Measurements from ENCODE around the gene IPO13. TPM values are rescaled to one million over a fixed set of nuclear protein-coding genes. Genes with fewer than 3 reads are reported as not detected.

The IPO13 gene
- total RNA-seq, 1 donor from 2014 or later: 40.3 TPM

DNA sequence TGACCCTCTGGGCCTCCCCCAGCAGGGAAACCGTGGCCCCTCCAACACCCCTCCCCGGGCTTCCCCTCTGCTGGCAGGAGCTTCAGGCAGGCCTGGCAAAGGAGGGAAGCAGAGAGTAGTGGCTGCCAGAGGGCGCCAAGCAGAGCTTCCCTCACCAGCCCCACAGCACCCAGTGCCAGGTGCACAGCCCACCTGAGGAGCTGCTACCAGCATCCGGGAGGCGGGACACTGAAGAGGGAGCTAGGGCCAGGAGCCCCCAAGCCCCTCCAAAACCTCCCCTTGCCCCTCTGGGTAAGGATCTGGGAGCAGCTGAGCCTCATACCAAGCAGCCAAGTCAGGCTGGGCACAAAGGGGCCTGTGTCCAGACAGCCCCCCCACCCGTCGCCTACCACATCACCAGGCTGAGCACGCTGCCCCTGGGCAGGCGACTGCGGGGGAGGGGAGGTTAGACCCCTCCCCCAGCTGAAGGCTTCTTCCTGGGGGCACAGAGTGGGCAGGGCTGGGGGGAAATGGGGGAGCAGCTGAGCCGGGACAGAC lies 64.3 kb downstream of the IPO13 start:
- DNase-seq (ENCODE audit: low spot score): no peak

DNA sequence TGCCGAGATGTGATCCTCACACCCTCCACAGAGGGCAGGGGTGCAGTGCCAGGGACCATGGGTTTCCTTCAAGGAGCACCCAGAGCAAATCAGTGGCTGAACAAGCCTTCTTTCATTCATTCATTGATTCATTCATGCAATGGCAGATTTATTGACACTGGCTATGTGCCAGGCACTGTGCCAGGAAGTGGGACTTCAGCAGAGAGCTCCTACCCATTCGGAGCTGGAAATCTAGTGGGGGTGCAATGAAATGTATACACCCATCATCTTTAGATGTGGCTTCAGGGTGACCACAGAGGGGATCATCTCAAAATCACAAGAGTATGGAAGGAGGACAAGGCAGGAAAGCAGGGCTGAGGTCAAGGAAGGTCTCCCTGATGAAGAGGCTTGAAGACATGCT lies 65.7 kb downstream of the IPO13 start:
- no peak for DNase-seq (ENCODE audit: low spot score)

DNA sequence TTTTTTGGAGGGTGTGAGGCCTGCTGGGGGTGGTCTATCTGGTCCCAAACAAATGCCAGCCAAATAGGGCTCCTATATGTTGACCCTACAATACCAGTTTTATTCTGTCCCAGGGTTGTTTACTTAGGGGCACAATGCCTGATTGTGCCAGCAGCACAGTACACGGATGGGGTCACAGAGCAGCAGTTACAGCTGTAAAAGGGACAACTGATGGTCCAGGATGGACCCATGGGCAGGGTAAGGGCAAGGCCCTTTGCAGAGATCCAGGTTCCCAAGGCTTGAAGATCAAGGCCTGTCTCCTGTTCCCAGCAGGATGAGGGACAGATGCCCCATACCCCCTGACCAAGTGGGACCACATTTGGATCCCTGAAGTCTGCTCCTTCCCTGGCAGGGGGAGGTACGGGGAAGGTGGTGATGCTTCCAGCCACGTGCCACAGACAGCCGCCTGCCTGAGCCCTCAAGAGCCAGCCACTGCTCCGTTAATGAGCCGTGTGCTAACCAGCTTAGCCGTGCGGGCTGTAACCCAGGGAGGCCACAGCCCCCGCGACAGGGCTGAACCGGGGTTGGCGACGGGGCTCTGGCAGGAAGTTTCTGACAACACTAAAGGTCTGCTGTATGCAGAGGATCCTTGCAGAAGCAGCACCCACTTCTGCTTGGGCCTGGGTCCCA lies 66.3 kb downstream of the IPO13 start:
- DNase-seq (ENCODE audit: low spot score): no peak

DNA sequence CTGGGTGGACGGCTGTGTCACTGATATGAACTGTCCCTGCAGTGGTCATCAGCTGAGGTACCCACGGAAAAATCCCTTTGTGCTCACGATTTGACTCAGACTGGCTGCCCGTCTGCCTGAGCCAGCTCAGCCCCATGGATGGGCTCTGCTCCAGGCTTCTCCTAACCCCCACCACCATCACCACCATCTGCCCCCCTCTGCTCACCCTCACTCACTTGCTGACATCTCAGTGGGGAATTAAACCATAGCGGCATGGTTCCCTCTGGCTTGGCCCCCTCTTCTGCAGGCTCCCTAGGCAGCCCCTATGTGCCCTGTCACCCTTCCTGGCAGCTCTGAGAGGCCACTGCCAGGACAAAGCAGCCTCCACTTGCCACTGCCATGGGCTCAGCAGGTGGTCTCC lies 67.2 kb downstream of the IPO13 start:
- no peak for DNase-seq (ENCODE audit: low spot score)

DNA sequence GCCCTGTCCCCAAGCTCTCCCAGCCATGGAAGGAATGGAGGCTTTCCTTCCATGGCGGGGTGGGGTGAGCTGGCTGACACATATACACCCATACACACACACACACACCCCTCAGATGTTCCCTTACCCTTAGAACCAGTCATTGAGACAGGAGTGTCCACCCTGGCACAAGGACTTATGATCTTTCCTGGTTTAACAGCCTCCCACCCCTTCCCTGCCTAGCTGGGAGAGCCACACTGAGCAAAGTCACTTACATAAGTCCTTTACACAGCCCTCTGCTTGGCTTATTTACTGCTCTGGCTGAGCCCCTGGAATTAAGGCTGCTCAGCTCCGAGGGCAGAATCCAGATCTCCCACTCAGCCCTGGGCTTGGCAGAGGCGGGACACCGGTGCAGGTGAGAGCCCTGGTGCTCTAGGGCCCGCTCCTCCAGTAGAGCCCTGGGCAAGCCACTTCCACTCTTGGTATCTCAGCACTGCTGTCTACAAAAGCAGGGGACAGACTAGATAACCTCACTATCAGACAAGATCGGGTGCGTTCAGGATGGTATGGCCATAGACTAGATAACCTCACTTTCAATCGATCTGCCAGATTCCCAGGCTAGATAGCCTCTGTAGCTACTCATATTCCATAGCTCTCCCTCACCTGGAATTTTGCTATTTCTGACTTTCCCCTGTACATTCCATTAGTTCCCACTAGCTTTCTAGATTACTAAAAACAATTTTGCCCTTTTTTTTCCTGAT lies 67.8 kb downstream of the IPO13 start:
- DNase-seq (ENCODE audit: low spot score): no peak

DNA sequence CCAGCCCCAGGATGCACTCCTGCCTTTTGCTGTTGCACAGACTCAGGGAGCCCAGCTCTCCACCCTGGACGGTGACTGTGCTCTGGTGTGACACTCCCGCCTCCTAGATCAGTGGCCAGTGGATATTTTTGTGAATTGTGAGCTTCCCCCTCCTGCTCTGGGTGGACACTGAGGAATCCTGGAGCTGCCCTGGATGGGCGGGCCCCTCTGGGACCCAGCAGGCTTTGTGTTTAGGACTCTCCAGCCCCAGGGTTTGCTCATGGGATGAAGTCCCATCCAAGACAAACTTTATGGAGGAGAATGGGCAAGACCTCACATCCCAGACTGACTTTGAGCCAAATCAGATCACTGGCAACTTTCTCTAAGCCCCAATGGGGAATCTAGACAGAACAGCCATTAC lies 68.5 kb downstream of the IPO13 start:
- no peak for DNase-seq (ENCODE audit: low spot score)

DNA sequence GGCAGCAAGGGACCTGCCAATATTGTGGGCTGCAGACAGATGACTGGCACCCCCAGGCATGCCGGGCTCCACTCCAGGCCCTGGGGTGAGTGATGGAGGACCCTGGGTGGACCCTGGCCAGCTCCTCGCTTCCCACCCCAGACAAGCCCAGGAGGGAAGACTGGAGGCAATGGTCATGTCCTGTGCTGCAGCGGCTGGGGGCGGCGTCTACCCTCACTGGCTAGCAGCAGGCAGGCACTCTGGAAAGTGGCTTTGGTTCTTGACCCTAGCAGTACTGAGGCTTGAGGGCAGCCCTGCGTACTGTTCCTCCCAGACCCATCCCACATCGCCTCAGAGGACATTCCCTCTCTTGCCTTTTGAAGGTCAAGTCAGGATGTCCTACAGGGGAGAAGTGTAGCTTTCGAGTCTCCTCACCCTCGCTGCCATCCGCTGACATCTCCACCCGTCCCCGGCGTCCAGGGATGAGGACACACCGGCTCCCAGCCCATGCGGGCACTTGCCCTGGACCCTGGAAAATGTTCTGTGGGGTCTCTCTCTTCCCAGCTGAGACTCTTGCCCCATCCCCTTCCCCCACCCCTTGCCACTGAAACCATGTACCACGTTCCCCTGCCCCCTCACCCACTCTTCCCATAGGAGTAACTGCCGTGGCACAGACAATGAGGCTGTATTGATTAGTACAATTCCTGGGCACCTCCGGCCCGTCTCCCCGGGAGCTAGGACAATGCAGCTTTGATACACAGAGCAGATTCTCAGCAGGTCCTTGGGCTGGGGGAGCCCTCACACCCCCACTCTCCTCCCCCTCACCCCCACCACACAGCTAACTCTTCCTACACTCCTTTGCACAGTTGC lies 69.5 kb downstream of the IPO13 start:
- no peak for DNase-seq (ENCODE audit: low spot score)

DNA sequence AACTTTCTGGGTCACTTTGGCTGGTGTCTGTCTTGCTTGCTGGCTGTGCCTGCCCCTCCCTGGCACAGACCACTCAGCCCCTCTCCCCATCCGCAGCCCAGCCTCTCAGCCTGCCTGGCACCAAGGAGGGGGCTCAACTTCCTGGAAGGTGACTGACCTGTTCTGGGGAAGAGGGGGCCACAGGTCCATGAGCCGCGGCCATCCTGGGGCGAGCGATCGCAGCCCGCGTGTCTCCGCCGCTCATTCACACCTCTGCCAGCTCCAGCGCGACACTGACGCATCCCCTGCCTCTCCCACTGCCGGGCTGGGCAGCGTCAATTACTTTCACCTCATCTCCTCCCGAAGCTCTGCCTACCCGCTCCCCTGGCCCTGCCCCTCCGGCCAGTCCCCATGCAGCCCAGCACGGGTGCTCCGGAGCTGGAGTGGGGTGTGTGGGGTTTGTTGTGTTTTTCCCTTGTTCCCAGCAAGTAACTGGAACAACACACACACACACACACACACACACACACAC lies 70.2 kb downstream of the IPO13 start:
- no peak for DNase-seq (ENCODE audit: low spot score)

Other genes with a start within 250 kb of the IPO13 start
- 17.4 TPM for gene ST3GAL3, start 239.4 kb upstream of the IPO13 start, total RNA-seq
- 2.1 TPM for gene ARTN, start 13.1 kb upstream of the IPO13 start, total RNA-seq
- gene DPH2, start 23.1 kb downstream of the IPO13 start, total RNA-seq: 16.6 TPM
- gene ATP6V0B, start 28.0 kb downstream of the IPO13 start, total RNA-seq: 138 TPM
- 23.4 TPM for gene B4GALT2, start 32.3 kb downstream of the IPO13 start, total RNA-seq
- 39.9 TPM for gene CCDC24, start 44.6 kb downstream of the IPO13 start, total RNA-seq
- 5.6 TPM for gene SLC6A9, start 84.5 kb downstream of the IPO13 start, total RNA-seq
- not detected for gene KLF17, start 171.9 kb downstream of the IPO13 start, total RNA-seq
- gene KLF18, start 194.7 kb downstream of the IPO13 start, total RNA-seq: 0.06 TPM